BJ (cell line): ENCODE results near the gene ARIH2. TPM values are rescaled to one million over a fixed set of nuclear protein-coding genes. Genes with fewer than 3 reads are reported as not detected.

Experiments
- CTCF ChIA-PET: fragments of 350-600 bp; formaldehyde crosslinking; extraction: SDS; loops from one replicate; lab custom pipeline; 2021; ENCODE audit warnings: antibody characterized with exemption, inconsistent platforms; lab: Yijun Ruan, JAX
- POLR2A ChIA-PET: fragments of 300-600 bp; sonication (Branson Sonifier 250); formaldehyde crosslinking; extraction: SDS; loops from one replicate; lab custom pipeline; 2021; ENCODE audit warnings: antibody characterized with exemption; lab: Charles Lee
- DNase-seq: peaks from one replicate; pipeline ENCODE4 v3.0.0-alpha.2; 2011; ENCODE audit warnings: low read depth
- H3K27me3 ChIP-seq: 2 replicates; pipeline ENCODE4 v1.6.0; 2011; ENCODE audit warnings: low read length; ENCODE audit not compliant: control insufficient read depth, insufficient read depth
- H3K36me3 ChIP-seq: 2 replicates; pipeline ENCODE4 v1.5.1; 2011; ENCODE audit warnings: low read length; ENCODE audit not compliant: control insufficient read depth, insufficient read depth
- H3K4me3 ChIP-seq: 2 replicates; pipeline ENCODE4 v1.5.1; 2011; ENCODE audit warnings: low read depth, mild to moderate bottlenecking, control low read depth, low read length
- CTCF ChIP-seq: IDR thresholded peaks from 2 replicates; pipeline ENCODE4 v1.5.1; 2011; ENCODE audit warnings: low read depth, mild to moderate bottlenecking, control low read depth, inconsistent platforms, low read length, moderate library complexity; ENCODE audit not compliant: insufficient read depth
- polyA plus RNA-seq: library from polyadenylated mRNA; depleted of rRNA; stranded (reverse); fragments of >200 nt; gene quantifications from 2 replicates; pipeline ENCODE4 v1.2.3, GENCODE V29; 2011

Gene ARIH2
- polyA plus RNA-seq, 1 experiment: 96.7 TPM

GRCh38 chr3:48970586-48970985 lies 51.9 kb downstream of the ARIH2 start:
- POLR2A ChIA-PET: no interaction called here
- Histone ChIP-seq H3K27me3 (no peaks in the 10 kb centered on the region), H3K36me3 (peaks cover 26% of the 10 kb centered on the region), H3K4me3 (no peak overlapping the region)
- CTCF ChIA-PET: interaction anchor here (0.9 to 1.6 kb wide), 2 partner anchors 16 to 17 kb away, joined by 3 to 7 read pairs; no protein-coding TSS in a partner anchor
- DNase-seq: no peak
- TF ChIP-seq CTCF: no peak

- no peaks in the 10 kb centered on the region for H3K27me3 ChIP-seq
- CTCF ChIA-PET: interaction anchor here (0.6 to 4.3 kb wide), 4 partner anchors 14 to 415 kb away, joined by 3 to 29 read pairs (median 4); partner anchors contain the start of gene ARIH2
- H3K4me3 ChIP-seq: no peak overlapping the region
- peaks cover 29% of the 10 kb centered on the region for H3K36me3 ChIP-seq
- no peak for TF ChIP-seq CTCF
- no peak for DNase-seq
- POLR2A ChIA-PET: no interaction called here
These were observed 55.6 kb downstream of the ARIH2 start for GRCh38 chr3:48974076-48974864.

GRCh38 chr3:48979451-48979850 lies 60.8 kb downstream of the ARIH2 start:
- CTCF ChIA-PET: interaction anchor here (0.6 to 1.3 kb wide), 2 partner anchors 9 to 13 kb away, joined by 3 to 4 read pairs; no protein-coding TSS in a partner anchor
- Histone ChIP-seq H3K27me3 (no peaks in the 10 kb centered on the region), H3K4me3 (no peak overlapping the region), H3K36me3 (peaks cover 31% of the 10 kb centered on the region)
- no peak for TF ChIP-seq CTCF
- no peak for DNase-seq
- POLR2A ChIA-PET: no interaction called here

GRCh38 chr3:48980295-48980694 lies 61.7 kb downstream of the ARIH2 start:
- no peak for TF ChIP-seq CTCF
- CTCF ChIA-PET: interaction anchor here (1.3 kb wide), 1 partner anchor 8 kb away, joined by 4 read pairs; no protein-coding TSS in a partner anchor
- H3K27me3 ChIP-seq: no peaks in the 10 kb centered on the region
- DNase-seq: no peak
- POLR2A ChIA-PET: no interaction called here
- H3K36me3 ChIP-seq: peaks cover 30% of the 10 kb centered on the region
- H3K4me3 ChIP-seq: no peak overlapping the region

- H3K27me3 ChIP-seq: no peaks in the 10 kb centered on the region
- DNase-seq: no peak
- TF ChIP-seq CTCF: no peak
- ChIA-PET POLR2A (no interaction called here), CTCF (no interaction called here)
- H3K36me3 ChIP-seq: peaks cover 32% of the 10 kb centered on the region
- H3K4me3 ChIP-seq: no peak overlapping the region
These were observed 63.4 kb downstream of the ARIH2 start for GRCh38 chr3:48982016-48982415.
